Activated effector memory CD4-positive, alpha-beta T cell treated with Interleukin-2 at 50 U/mL for 16 hours (primary cell): ENCODE results near the gene C6orf118.

ENCODE experiments used
- DNase-seq: peaks from one replicate; pipeline ENCODE4 v3.0.0-alpha.2; 2020

C6orf118 gene

GRCh38 chr6:165308926-165309731, at the start of gene C6orf118:
Gene C6orf118, minus strand, starts transcription at chr6:165309605. Its CDS starts 19 bp downstream, at chr6:165309586.
- no peak for DNase-seq

- DNase-seq = no peak
Observed at GRCh38 chr6:165345700-165346099, 36.3 kb upstream of the C6orf118 start.

- no peak for DNase-seq
Observed at GRCh38 chr6:165340532-165340931, 31.1 kb upstream of the C6orf118 start.

GRCh38 chr6:165325609-165326008, 16.2 kb upstream of the C6orf118 start:
- DNase-seq = no peak

GRCh38 chr6:165321555-165322145, 12.2 kb upstream of the C6orf118 start:
- no peak for DNase-seq

GRCh38 chr6:165321150-165321549, 11.7 kb upstream of the C6orf118 start:
- DNase-seq = no peak

- DNase-seq = no peak
Observed at GRCh38 chr6:165317723-165318122, 8.3 kb upstream of the C6orf118 start.

- DNase-seq = no peak
Observed at GRCh38 chr6:165306955-165307354, 2.5 kb downstream of the C6orf118 start.

GRCh38 chr6:165301372-165302246, 7.8 kb downstream of the C6orf118 start:
- DNase-seq = no peak

GRCh38 chr6:165300422-165300936, 8.9 kb downstream of the C6orf118 start:
- no peak for DNase-seq

GRCh38 chr6:165298875-165299274, 10.5 kb downstream of the C6orf118 start:
- DNase-seq = no peak

GRCh38 chr6:165298402-165298801, 11.0 kb downstream of the C6orf118 start:
- DNase-seq = no peak

- DNase-seq = no peak
Observed at GRCh38 chr6:165292657-165293056, 16.7 kb downstream of the C6orf118 start.

GRCh38 chr6:165274611-165275010, 34.8 kb downstream of the C6orf118 start:
- no peak for DNase-seq

- DNase-seq = no peak
Observed at GRCh38 chr6:165272585-165272984, 36.8 kb downstream of the C6orf118 start.

GRCh38 chr6:165268987-165269386, 40.4 kb downstream of the C6orf118 start:
- DNase-seq = no peak

GRCh38 chr6:165266621-165267020, 42.8 kb downstream of the C6orf118 start:
- DNase-seq = no peak

- no peak for DNase-seq
Observed at GRCh38 chr6:165266191-165266590, 43.2 kb downstream of the C6orf118 start.

- DNase-seq = no peak
Observed at GRCh38 chr6:165260462-165260861, 48.9 kb downstream of the C6orf118 start.

- DNase-seq = no peak
Observed at GRCh38 chr6:165249808-165250207, 59.6 kb downstream of the C6orf118 start.

- no peak for DNase-seq
Observed at GRCh38 chr6:165245701-165246100, 63.7 kb downstream of the C6orf118 start.

GRCh38 chr6:165245287-165245686, 64.1 kb downstream of the C6orf118 start:
- no peak for DNase-seq

GRCh38 chr6:165244524-165245247, 64.7 kb downstream of the C6orf118 start:
- DNase-seq = no peak
